GM12874 (cell line): ENCODE results near the gene TESMIN.

ENCODE experiments used
- TF ChIP-seq, protein P1 (sequence below): IDR thresholded peaks from 2 replicates; pipeline ENCODE4 v1.5.1; 2011; ENCODE audit warnings: low read depth, mild to moderate bottlenecking, control low read depth, low read length, moderate library complexity; ENCODE audit not compliant: insufficient read depth

TESMIN gene

DNA sequence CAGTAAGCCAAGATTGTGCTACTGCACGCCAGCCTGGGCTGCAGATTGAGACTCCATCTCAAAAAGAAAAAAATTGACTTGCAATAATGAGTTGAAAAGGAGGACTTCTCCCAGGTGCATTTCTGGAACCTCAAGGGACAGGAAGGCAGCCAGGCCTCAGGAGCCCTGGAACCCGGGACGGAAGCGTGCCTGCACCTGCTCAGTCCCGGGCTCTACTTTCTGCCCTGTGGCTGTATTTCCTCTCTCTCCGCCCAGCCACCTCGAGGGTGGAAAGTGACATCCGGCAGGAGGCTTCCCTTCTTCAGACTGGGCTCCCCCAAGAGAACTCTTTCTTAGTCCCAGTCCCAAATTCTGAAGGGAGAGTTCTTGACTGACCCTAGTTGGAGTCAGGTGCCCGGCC lies 87.2 kb downstream of the TESMIN start:
- TF ChIP-seq, protein P1, sequence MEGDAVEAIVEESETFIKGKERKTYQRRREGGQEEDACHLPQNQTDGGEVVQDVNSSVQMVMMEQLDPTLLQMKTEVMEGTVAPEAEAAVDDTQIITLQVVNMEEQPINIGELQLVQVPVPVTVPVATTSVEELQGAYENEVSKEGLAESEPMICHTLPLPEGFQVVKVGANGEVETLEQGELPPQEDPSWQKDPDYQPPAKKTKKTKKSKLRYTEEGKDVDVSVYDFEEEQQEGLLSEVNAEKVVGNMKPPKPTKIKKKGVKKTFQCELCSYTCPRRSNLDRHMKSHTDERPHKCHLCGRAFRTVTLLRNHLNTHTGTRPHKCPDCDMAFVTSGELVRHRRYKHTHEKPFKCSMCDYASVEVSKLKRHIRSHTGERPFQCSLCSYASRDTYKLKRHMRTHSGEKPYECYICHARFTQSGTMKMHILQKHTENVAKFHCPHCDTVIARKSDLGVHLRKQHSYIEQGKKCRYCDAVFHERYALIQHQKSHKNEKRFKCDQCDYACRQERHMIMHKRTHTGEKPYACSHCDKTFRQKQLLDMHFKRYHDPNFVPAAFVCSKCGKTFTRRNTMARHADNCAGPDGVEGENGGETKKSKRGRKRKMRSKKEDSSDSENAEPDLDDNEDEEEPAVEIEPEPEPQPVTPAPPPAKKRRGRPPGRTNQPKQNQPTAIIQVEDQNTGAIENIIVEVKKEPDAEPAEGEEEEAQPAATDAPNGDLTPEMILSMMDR: no peak

DNA sequence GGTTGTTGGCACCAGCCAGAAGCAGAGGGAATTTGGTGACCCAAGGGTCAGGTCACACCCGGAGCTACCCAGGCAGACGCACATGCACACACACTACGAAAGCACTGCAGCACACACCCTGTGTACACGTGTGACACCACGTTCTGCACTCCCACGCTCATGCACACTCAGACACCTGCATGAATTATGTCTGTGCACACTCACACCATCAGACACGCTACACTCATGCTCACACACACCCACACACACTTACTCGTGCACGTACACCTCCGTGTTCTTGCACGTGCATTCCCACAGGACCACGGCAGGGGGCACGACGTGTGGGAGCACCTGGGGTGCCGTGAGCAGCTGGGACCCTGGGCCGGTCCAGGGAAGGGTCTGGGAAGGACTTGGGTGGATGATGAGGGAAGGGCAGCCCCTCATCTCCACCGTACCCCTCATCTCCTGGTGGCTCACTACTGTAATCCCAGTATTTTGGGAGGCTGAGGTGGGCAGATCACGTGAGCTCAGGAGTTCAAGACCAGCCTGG lies 87.8 kb downstream of the TESMIN start:
- TF ChIP-seq, protein P1: no peak

GRCh38 chr11:68661697-68662603 lies 89.4 kb downstream of the TESMIN start:
- TF ChIP-seq, protein P1: no peak

DNA sequence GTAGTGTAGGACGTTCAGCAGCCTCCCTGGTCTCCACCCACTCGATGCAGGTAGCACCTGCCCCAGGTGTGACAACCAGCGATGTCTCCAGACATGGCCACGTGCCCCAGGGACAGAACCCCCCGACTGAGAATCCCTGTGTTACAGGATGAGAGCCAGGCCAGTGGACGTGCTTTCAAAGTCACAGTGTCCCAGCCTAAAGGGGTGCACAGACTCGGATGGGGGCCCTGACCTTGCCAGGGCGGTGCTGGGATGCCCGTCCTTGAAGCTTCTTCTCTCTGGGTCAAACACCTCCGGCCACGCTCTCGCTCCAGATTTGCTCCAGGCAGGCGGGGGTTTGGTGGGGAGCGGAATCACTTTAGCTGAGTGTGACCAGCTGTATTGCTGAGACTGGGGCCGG lies 90.3 kb downstream of the TESMIN start:
- TF ChIP-seq, protein P1: no peak

DNA sequence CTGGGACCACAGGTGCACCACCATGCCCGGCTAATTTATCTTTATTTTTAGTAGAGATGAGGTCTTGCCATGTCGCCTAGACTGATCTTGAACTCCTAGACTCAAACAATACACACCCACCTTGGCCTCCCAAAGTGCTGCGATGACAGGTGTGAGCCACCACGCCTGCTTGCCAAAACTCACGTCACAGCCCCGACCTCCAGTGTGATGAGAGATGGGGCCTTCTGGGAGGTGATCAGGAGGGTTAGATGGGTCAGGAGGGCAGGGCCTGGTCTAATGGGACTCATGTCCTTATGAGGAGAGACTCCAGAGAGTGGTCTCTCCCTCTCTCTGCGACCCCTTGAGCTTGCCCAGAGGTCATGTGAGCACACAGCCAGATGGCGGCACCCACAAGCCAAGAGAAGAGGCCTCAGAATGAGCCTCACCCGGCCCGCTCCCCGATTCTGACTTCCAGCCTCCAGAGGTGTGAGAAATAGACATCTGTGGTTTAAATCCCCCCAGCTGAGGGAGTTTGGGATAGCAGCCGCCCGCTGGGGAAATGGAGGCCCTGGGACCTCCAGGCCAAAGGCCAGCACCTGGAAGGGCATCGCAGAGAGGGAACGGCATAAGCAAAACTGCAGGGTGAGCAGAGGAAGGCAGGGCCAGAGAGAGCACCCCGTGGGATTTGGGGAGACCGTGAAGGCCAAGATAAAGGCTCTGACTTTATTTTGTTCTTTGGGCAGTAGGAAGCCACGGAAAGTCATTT lies 91.1 kb downstream of the TESMIN start:
- TF ChIP-seq, protein P1: no peak

DNA sequence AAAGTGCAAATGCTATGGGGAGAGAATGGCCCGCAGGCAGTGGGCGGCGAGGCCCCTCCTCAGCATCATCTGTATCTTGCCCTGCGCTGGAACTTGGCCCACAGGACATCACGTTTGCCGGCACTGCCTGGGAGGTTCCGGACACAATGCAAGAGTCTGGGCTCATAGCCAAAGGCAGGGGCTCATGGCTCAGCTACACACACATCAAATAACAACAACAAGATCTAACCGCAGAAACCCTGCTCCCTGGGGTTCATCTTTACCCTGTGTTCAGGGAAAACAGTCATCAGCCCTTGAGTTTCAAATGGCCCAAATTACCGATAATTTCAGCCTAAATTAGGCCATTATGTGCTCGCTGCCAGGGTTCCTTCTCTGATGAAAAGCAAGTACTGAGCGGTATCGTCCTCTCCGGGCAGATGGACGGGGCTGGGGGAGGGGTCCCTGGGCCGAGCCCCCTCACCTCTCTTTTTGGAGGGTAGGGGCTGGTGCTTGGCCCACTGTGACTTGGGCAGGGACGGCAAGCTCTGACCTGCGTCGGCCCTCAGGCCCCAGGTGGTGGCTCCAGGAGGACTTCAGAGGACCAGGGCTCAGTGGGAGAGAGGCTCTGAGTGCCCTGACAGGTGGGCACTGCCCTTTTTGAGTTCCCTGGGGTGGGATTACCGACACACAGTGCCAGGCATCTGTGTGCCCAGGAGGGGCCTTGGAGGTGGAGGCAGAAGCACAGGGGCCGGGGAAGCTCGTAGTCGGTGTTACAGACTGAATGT lies 92.0 kb downstream of the TESMIN start:
- TF ChIP-seq, protein P1: no peak
